Peyer's patch (tissue), 4 donors: ENCODE results near the gene FAM50A.

ENCODE experiments used
- CTCF ChIP-seq, 6 experiments: fragments of 450-650 bp in 4 of 6; fragments of 200-600 bp in 2 of 6; sonication (generic) in 1 of 6; IDR thresholded peaks; one replicate each; pipeline ENCODE4 v1.5.1; 2017 to 2019; ENCODE audit warnings: antibody characterized with exemption in 6 of 6, mild to moderate bottlenecking in 3 of 6, moderate library complexity in 1 of 6
- POLR2A ChIP-seq, 2 donors: fragments of 450-650 bp; IDR thresholded peaks; one replicate each; pipeline ENCODE4 v1.5.1; 2017; ENCODE audit warnings: antibody characterized with exemption in 2 of 2, mild to moderate bottlenecking in 2 of 2, moderate library complexity in 2 of 2

GRCh38 chrX:154483325-154483724, 39.4 kb downstream of the FAM50A start:
- no peak for TF ChIP-seq POLR2A (IDR thresholded peaks at IDR 0.05)
- TF ChIP-seq CTCF (IDR thresholded peaks at IDR 0.05) = no peak
